Lung (tissue), 12 donors: ENCODE data around the gene TPX2. TPM values are rescaled to one million over a fixed set of nuclear protein-coding genes. Genes with fewer than 3 reads are reported as not detected.

Source experiments
- ATAC-seq: fragments of 200-7000 bp; cut with Tn5 transposase; one replicate; pipeline ENCODE4 v1.9.1; 2020; ENCODE audit warnings: moderate number of reproducible peaks; ENCODE audit not compliant: insufficient read depth, low FRiP score
- DNase-seq, 3 donors: peaks; one replicate each; pipeline ENCODE4 v3.0.0-alpha.2; 2013 to 2017
- H3K27ac ChIP-seq, 2 donors: one replicate each; pipeline ENCODE4 v1.5.1; 2013; ENCODE audit warnings: mild to moderate bottlenecking in 2 of 2, moderate library complexity in 2 of 2, control low read depth in 1 of 2, inconsistent platforms in 1 of 2, low read depth in 1 of 2, low read length in 1 of 2
- H3K27me3 ChIP-seq, 3 donors: one replicate each; pipeline ENCODE4 v1.5.1; 2013; ENCODE audit warnings: low read length in 2 of 3; ENCODE audit not compliant: control insufficient read depth in 3 of 3, insufficient read depth in 3 of 3
- H3K36me3 ChIP-seq, 4 donors: one replicate each; pipeline ENCODE4 v1.5.1; 2013; ENCODE audit warnings: low read length in 4 of 4, mild to moderate bottlenecking in 1 of 4, moderate library complexity in 1 of 4; ENCODE audit not compliant: control insufficient read depth in 4 of 4, insufficient read depth in 4 of 4
- H3K4me1 ChIP-seq, 5 donors: one replicate each; pipeline ENCODE4 v1.5.1; 2013; ENCODE audit warnings: low read length in 5 of 5, mild to moderate bottlenecking in 2 of 5, moderate library complexity in 1 of 5; ENCODE audit not compliant: control insufficient read depth in 5 of 5, insufficient read depth in 5 of 5
- H3K4me3 ChIP-seq: one replicate; pipeline ENCODE4 v1.5.1; 2013; ENCODE audit warnings: mild to moderate bottlenecking, control low read depth, moderate library complexity
- H3K9ac ChIP-seq, 2 donors: one replicate each; pipeline ENCODE4 v1.5.1; 2013; ENCODE audit warnings: low read length in 2 of 2, control low read depth in 1 of 2; ENCODE audit not compliant: insufficient read depth in 1 of 2
- H3K9me3 ChIP-seq, 4 donors: one replicate each; pipeline ENCODE4 v1.5.1; 2013; ENCODE audit warnings: low read length in 3 of 4, mild to moderate bottlenecking in 1 of 4, moderate library complexity in 1 of 4; ENCODE audit not compliant: control insufficient read depth in 4 of 4, insufficient read depth in 3 of 4
- CTCF ChIP-seq: IDR thresholded peaks from 2 replicates; pipeline ENCODE4 v1.5.1; 2012; ENCODE audit warnings: mild to moderate bottlenecking; ENCODE audit errors: control extremely low read depth, extremely low read depth
- WGBS, 2 donors: extraction: QIAGEN DNeasy Blood & Tissue Kit; methylation state at CpG; one replicate each; pipeline ENCODE4 v1.1.7; 2013; 5-methylcytosine and 5-hydroxymethylcytosine counted together
- polyA plus RNA-seq, 2 donors: library from polyadenylated mRNA; stranded (reverse); fragments of 200-250 nt; gene quantifications; one replicate each; pipeline ENCODE4 v1.2.1, GENCODE V29; 2013
- total RNA-seq, 2 donors: library from RNA; depleted of rRNA in 1 of 2; stranded (reverse); fragments of >200 nt in 1 of 2; gene quantifications; one replicate each; pipeline ENCODE4 v1.2.1, GENCODE V29; 2014 to 2021
- donor health status: control.
- donor health status: control.
- donor health status: Bipolar disorder and iron deficiency.
- donor health status: healthy.
- donor health status: DM: yes; HTN: yes; CAD: no.

TPX2 gene
- total and polyA plus RNA-seq, 4 donors, result 1.6 to 6.5 (median 2.0) TPM

GRCh38 chr20:31751126-31751525 is 12.0 kb downstream of the TPX2 start:
- DNase-seq, result peak in 2 of 3 donors; percentile 51 to 57

GRCh38 chr20:31757254-31757653 is 18.2 kb downstream of the TPX2 start:
- Histone ChIP-seq H3K27me3 (no peaks in the 10 kb centered on the region), H3K9ac (no peak overlapping the region), H3K4me3 (no peak overlapping the region), H3K36me3 (peaks cover 0 to 3% (median 0%) of the 10 kb centered on the region in 4 donors), H3K27ac (no peak overlapping the region), H3K4me1 (peaks cover 0 to 25% (median 5%) of the 10 kb centered on the region in 5 donors), H3K9me3 (no peaks in the 10 kb centered on the region)
- WGBS, 2 donors, result 95 to 96% methylated on average over 3 of the region's 3 CpGs
- no peak for DNase-seq
- TF ChIP-seq CTCF, result no peak
- no peak for ATAC-seq

More at GRCh38 chr20:31751126-31751525, 12.0 kb downstream of the TPX2 start:
- Histone ChIP-seq H3K4me1 (peaks cover 0 to 17% (median 0%) of the 10 kb centered on the region in 5 donors), H3K27ac (no peak overlapping the region), H3K4me3 (no peak overlapping the region), H3K27me3 (no peaks in the 10 kb centered on the region), H3K9me3 (no peaks in the 10 kb centered on the region), H3K9ac (no peak overlapping the region), H3K36me3 (no peaks in the 10 kb centered on the region)
- no peak for TF ChIP-seq CTCF
- WGBS, 2 donors, result 55 to 58% methylated on average over 1 of the region's 1 CpG
- no peak for ATAC-seq

GRCh38 chr20:31758521-31758920 is 19.4 kb downstream of the TPX2 start:
- no peak for ATAC-seq
- H3K9me3 ChIP-seq, result no peaks in the 10 kb centered on the region
- peaks cover 0 to 3% (median 0%) of the 10 kb centered on the region in 4 donors for H3K36me3 ChIP-seq
- no peaks in the 10 kb centered on the region for H3K27me3 ChIP-seq
- no peak overlapping the region for H3K27ac ChIP-seq
- no peak overlapping the region for H3K9ac ChIP-seq
- 76 to 83% methylated on average over 4 of the region's 4 CpGs for WGBS, 2 donors
- no peak overlapping the region for H3K4me3 ChIP-seq
- no peak for DNase-seq
- TF ChIP-seq CTCF, result no peak
- H3K4me1 ChIP-seq, result peaks cover 0 to 25% (median 5%) of the 10 kb centered on the region in 5 donors

- peak overlapping the region in 1 of 2 donors; percentile 68 for H3K9ac ChIP-seq
- TF ChIP-seq CTCF, result no peak
- DNase-seq (no peak), ATAC-seq (no peak)
- peaks cover 0 to 3% (median 0%) of the 10 kb centered on the region in 4 donors for H3K36me3 ChIP-seq
- no peaks in the 10 kb centered on the region for H3K27me3 ChIP-seq
- peaks cover 0 to 25% (median 5%) of the 10 kb centered on the region in 5 donors for H3K4me1 ChIP-seq
- no peak overlapping the region for H3K27ac ChIP-seq
- H3K4me3 ChIP-seq, result no peak overlapping the region
- no peaks in the 10 kb centered on the region for H3K9me3 ChIP-seq
Measured at GRCh38 chr20:31758991-31759390, 19.9 kb downstream of the TPX2 start.
